ENCODE measurements around the gene ITPR1.

ITPR1 gene

DNA sequence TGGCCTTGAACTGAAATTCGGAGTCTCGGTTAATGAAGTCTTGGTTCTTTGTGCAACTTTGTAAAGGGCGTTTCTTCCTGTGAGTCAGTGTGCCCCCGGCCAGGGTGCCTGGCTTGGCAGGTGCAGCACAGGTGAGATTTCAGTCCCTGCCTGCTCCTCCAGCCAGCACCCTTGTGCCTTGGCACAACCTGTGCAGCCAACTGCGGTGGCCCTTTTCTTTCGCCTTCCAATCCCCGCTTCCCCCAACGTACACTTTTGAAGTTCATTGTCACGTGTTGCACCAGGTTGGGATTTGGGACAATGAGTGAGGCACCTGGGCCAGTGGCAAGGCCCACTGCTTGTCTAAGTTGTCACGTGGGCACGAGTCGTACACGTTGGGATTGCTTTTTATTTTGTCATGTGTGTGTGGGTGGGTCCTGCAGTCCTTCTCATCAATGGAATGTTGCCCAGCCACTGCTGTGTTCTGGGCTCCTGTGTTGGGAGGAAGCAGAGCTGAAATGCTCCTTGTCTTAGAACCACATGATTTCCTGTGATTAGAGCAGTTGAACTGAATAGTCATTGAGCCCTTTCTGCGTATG, 243.2 kb downstream of the ITPR1 start:
- no peak for DNase-seq (ENCODE audit: extremely low read depth in 1 of 2, low read depth in 1 of 2)

GRCh38 chr3:4738737-4739274, 245.7 kb downstream of the ITPR1 start:
- peak in 1 of 2 donors; percentile 7 for DNase-seq (ENCODE audit: extremely low read depth in 1 of 2, low read depth in 1 of 2)

GRCh38 chr3:4739289-4740236, 246.4 kb downstream of the ITPR1 start:
- peak in 1 of 2 donors; percentile 14 for DNase-seq (ENCODE audit: extremely low read depth in 1 of 2, low read depth in 1 of 2)

- DNase-seq (ENCODE audit: extremely low read depth in 1 of 2, low read depth in 1 of 2), result no peak
Observed at GRCh38 chr3:4740397-4741105, 247.4 kb downstream of the ITPR1 start.

DNA sequence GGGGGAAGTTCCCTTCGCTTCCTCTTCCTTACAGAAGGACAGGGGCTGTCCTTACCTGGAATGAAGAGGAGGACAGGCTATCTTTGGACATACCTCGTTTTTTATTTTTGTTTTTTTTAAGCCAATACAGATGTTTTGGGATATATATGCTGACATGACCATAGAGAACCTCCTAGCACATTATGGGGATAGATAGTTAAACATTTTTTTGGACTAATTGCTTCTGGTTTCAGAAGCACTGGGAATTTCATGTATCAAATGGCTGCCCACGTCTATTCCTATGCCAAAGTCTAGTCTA, 247.9 kb downstream of the ITPR1 start:
- no peak for DNase-seq (ENCODE audit: extremely low read depth in 1 of 2, low read depth in 1 of 2)

- no peak for DNase-seq (ENCODE audit: extremely low read depth in 1 of 2, low read depth in 1 of 2)
Observed at GRCh38 chr3:4741404-4742307, 248.5 kb downstream of the ITPR1 start.

DNA sequence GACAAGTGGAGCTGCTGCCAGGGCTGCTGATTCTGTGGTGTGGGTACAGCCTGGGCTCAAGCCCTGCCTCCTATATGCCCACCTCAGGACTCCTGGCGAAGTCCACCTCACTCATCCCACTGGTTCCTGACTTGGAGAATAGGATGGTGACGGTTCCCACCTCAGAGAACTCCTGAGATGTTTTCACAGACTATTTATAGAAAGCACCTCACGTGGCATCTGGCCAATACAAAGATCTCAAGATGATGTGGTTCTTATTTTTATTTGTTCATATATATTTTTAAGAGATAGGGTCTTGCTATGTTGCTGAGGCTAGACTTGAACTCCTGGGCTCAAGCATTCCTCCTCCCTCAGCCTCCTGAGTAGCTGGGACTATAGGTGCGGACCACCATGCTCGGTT, 249.2 kb downstream of the ITPR1 start:
- no peak for DNase-seq (ENCODE audit: extremely low read depth in 1 of 2, low read depth in 1 of 2)

DNA sequence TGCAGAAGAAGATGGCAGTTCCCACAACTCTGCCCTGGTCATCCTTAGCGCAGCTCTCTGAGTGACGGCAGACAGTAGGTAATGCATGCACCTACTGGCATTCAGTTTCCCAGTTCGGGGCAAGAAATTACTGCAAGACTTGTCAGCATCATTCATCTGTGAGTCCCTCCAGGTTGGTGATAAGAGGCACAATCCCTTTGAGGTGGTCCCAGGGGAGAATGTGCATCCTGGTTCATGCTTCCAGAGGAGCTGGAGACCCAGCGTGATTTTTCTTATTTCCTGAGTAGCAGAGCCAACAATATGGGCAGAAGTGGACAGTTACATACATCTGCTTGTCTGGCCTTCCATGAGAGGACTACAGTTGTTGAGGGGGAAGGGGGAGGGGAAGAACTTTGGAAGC, 250.2 kb downstream of the ITPR1 start:
- no peak for DNase-seq (ENCODE audit: extremely low read depth in 1 of 2, low read depth in 1 of 2)

DNA sequence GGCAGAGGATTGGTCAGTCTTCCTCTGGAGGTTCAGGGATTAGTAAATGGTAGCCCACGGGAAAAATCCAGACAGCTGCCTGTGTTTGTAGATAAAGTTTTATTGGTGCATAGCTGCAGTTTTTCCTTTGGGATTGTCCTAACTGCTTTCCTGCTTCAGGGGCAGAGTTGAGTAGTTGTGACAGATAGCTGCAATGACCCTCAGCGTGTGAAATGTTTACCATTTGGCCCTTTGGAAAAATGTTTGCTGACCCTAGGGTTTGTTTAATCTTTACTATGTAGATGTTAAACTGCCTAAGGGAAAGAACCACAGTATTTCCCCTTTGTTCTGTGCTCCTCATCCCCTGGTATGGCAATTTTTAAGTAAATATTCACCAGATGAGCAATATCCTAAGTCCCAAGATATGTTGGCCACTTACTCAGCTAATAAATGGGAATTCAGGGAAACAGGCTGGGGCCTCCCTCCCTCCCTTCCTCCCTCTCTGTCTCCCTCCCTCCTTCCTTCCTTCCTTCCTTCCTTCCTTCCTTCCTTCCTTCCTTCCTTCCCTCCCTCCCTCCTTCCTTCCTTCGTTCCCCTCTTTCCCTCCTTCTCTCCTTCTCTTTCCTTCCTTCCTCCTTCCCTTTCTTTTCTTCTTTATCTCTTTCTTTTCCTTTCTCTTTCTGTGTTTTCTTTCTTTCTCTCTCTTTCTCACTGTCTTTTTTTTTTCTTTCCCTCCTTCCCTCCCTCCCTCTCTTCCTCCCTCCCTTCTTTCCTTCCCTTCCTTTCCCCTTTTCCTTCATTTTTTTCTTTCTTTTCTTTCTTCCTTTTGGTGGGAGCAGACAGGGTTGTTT, 251.5 kb downstream of the ITPR1 start:
- no peak for DNase-seq (ENCODE audit: extremely low read depth in 1 of 2, low read depth in 1 of 2)

DNA sequence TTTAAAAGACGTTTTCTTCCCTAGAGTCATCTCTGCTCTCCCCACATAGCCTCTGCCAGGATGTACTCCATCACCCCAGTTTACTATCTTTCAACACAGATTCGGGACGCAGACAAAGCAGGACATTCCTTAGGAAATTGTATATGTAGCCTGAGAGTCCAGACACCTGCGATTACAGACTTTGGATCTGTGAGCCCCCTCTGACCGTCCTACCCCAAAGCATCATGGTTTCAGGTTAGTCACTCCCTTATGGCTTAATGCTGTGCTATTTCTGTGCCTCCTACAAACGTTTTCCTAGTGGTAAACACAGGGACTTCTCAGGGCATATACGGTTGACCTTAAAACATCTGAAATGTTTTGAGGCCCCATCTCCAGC, 252.1 kb downstream of the ITPR1 start:
- DNase-seq (ENCODE audit: extremely low read depth in 1 of 2, low read depth in 1 of 2), result no peak

DNA sequence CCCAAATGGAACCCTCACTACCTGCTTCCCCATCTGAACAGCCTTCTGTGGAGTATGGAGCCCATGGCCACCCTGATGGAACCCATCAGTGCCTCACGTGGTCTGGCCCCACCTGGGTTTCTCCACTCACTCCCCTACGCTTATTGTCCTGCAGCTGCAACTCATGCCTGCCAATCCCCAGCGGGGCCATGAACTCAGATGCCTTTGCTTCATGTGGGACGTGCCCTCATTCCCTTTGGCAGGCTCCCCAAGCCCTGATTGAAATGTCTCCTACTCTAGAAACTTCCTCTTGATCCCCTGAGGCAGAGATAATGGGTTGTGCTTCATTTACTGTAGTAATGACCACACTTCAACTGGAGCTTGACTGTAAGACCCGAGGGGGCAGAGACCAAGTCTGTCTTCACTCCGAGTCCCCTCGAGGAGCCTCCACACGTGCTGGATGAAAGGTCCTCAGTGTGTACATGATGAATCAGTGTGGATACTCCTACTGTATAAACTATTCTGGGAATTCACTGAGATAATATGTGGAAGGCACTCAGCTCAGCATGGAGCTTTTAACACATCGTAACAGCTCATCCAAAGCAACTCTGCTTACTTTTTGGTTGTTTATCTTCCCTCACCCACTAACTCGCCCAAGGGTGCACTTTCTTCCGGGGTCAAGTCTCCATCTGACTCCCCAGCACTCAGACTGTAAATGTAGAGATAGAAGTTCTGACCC, 253.3 kb downstream of the ITPR1 start:
- no peak for DNase-seq (ENCODE audit: extremely low read depth in 1 of 2, low read depth in 1 of 2)

- DNase-seq (ENCODE audit: extremely low read depth in 1 of 2, low read depth in 1 of 2), result no peak
Observed at GRCh38 chr3:4748127-4748526, 255.0 kb downstream of the ITPR1 start.

GRCh38 chr3:4748701-4749378, 255.7 kb downstream of the ITPR1 start:
- DNase-seq (ENCODE audit: extremely low read depth in 1 of 2, low read depth in 1 of 2), result no peak

GRCh38 chr3:4749567-4750002, 256.4 kb downstream of the ITPR1 start:
- no peak for DNase-seq (ENCODE audit: extremely low read depth in 1 of 2, low read depth in 1 of 2)

DNA sequence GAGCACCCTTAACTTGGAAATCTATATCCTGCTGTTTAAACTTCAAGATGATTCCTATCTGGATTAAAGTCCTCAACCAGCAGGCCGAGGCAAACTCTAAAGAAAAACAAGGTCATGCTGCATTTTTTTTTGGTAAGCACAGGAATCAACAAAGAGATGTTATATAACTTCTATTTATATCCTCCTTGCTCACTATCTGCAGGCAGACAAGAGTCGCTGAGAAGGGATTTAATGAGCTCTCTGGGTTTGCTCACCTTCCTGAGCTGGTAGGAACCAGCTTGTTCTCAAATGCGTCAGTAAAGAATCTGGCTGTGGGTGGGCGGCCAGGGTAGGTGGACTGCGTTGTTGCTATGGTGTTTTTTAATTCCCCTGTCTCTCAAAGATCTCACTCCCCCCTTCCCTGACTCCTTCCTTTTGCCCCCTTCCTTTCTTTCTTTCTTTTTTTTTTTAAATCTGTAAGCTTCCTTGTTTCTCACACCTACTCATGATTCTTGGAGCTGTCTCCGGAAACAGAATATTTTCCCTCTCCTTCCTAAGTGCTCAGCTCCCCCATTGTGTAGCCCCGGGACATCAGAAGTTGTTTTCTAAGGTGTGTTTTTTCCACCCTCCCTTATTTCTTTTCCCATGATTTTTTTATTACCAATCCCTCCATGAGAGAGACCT, 257.3 kb downstream of the ITPR1 start:
- DNase-seq (ENCODE audit: extremely low read depth in 1 of 2, low read depth in 1 of 2), result no peak

- DNase-seq (ENCODE audit: extremely low read depth in 1 of 2, low read depth in 1 of 2), result no peak
Observed at GRCh38 chr3:4751029-4751501, 257.9 kb downstream of the ITPR1 start.

GRCh38 chr3:4751502-4752101, 258.5 kb downstream of the ITPR1 start:
- no peak for DNase-seq (ENCODE audit: extremely low read depth in 1 of 2, low read depth in 1 of 2)
